H1 (cell line): ENCODE data around the gene CASP4. TPM values are rescaled to one million over a fixed set of nuclear protein-coding genes. Genes with fewer than 3 reads are reported as not detected.

Source experiments
- CTCF ChIA-PET: fragments of 300-600 bp; sonication (Branson Sonifier 250); formaldehyde crosslinking; loops from one replicate; lab custom pipeline; 2021; ENCODE audit not compliant: partially characterized antibody; lab: Charles Lee
- POLR2A ChIA-PET: fragments of 300-600 bp; sonication (Branson Sonifier 250); formaldehyde crosslinking; loops from one replicate; lab custom pipeline; 2021; ENCODE audit warnings: inconsistent platforms; ENCODE audit not compliant: partially characterized antibody; lab: Charles Lee
- DNase-seq, 2 experiments: peaks; one replicate each; pipeline versions ENCODE4 v3.0.0 to v3.0.0-alpha.2; 2010 to 2022; ENCODE audit warnings: low spot score in 2 of 2, low read depth in 1 of 2, mixed read lengths in 1 of 2
- FAIRE-seq: peaks from 2 replicates; lab custom pipeline; 2011; peaks lifted over from hg19 to GRCh38; lab: Jason Lieb, UNC
- H2AFZ ChIP-seq: 2 replicates; pipeline ENCODE4 v1.8.1; 2012; ENCODE audit warnings: low read length, inconsistent platforms
- H2AK5ac ChIP-seq: 2 replicates; pipeline ENCODE4 v1.6.1; 2013; ENCODE audit warnings: low read depth, low read length
- H2BK120ac ChIP-seq: replicated peaks from 2 replicates; pipeline ENCODE3; 2013; ENCODE audit warnings: low read depth, low read length, inconsistent platforms
- H2BK12ac ChIP-seq: 2 replicates; pipeline ENCODE4 v1.6.1; 2013; ENCODE audit warnings: low read depth, low read length
- H2BK15ac ChIP-seq: 2 replicates; pipeline ENCODE4 v1.6.1; 2013; ENCODE audit warnings: low read length
- H2BK20ac ChIP-seq: 2 replicates; pipeline ENCODE4 v1.6.1; 2013; ENCODE audit warnings: low read length
- H2BK5ac ChIP-seq: 2 replicates; pipeline ENCODE4 v1.6.1; 2013; ENCODE audit warnings: low read depth, low read length
- H3K14ac ChIP-seq: 2 replicates; pipeline ENCODE4 v1.6.1; 2013; ENCODE audit warnings: inconsistent platforms; ENCODE audit not compliant: insufficient read length
- H3K18ac ChIP-seq: 2 replicates; pipeline ENCODE4 v1.6.1; 2013; ENCODE audit warnings: low read length; ENCODE audit errors: extremely low read depth
- H3K23ac ChIP-seq: 2 replicates; pipeline ENCODE4 v1.6.1; 2013; ENCODE audit warnings: inconsistent platforms; ENCODE audit not compliant: insufficient read length
- H3K23me2 ChIP-seq: 2 replicates; pipeline ENCODE4 v1.6.1; 2013; ENCODE audit warnings: low read depth, low read length
- H3K27ac ChIP-seq: 2 replicates; pipeline ENCODE4 v1.6.1; 2011; ENCODE audit warnings: low read depth, low read length, inconsistent platforms
- H3K27me3 ChIP-seq, 4 experiments: replicated peaks in 1 of 4; 1 replicate in 1 of 4; 2 replicates in 3 of 4; pipeline versions ENCODE4 v1.6.1 to v1.8.1; 2011 to 2013; ENCODE audit warnings: low read length in 3 of 4, mild to moderate bottlenecking in 3 of 4, inconsistent platforms in 2 of 4, mixed read lengths in 2 of 4, moderate library complexity in 1 of 4; ENCODE audit not compliant: control insufficient read depth in 3 of 4, insufficient read depth in 3 of 4; ENCODE audit errors: extremely low read depth in 1 of 4
- H3K36me3 ChIP-seq, 4 experiments: 2 replicates each; pipeline versions ENCODE4 v1.6.1 to v1.8.1; 2011 to 2013; ENCODE audit warnings: mild to moderate bottlenecking in 4 of 4, low read length in 3 of 4, moderate library complexity in 2 of 4, control low read depth in 1 of 4, inconsistent platforms in 1 of 4; ENCODE audit not compliant: insufficient read depth in 4 of 4, control insufficient read depth in 2 of 4
- H3K4ac ChIP-seq: replicated peaks from 2 replicates; pipeline ENCODE3; 2013; ENCODE audit warnings: low read length, low read depth, mixed read lengths, inconsistent platforms; ENCODE audit not compliant: insufficient read length
- H3K4me1 ChIP-seq, 4 experiments: replicated peaks in 1 of 4; 1 replicate in 1 of 4; 2 replicates in 3 of 4; pipeline versions ENCODE4 v1.6.1 to v1.8.1; 2011 to 2013; ENCODE audit warnings: low read length in 3 of 4, inconsistent platforms in 2 of 4, mixed read lengths in 1 of 4; ENCODE audit not compliant: insufficient read depth in 4 of 4, control insufficient read depth in 3 of 4
- H3K4me2 ChIP-seq, 2 experiments: 2 replicates each; pipeline versions ENCODE4 v1.6.1 to v1.8.1; 2011 to 2013; ENCODE audit warnings: low read depth in 2 of 2, low read length in 2 of 2, control low read depth in 1 of 2, inconsistent platforms in 1 of 2, mild to moderate bottlenecking in 1 of 2; ENCODE audit not compliant: insufficient read depth in 1 of 2
- H3K4me3 ChIP-seq, 4 experiments: fragments of 200-600, 300-600 bp in 1 of 4; sonication (generic), shearing (Covaris generic), sonication (Bioruptor Twin) in 1 of 4; 2 replicates each; pipeline versions ENCODE4 v1.5.1 to v1.8.1; 2011 to 2016; ENCODE audit warnings: low read length in 4 of 4, low read depth in 3 of 4, control low read depth in 2 of 4, inconsistent platforms in 2 of 4, mild to moderate bottlenecking in 2 of 4, mixed read lengths in 1 of 4, moderate library complexity in 1 of 4; ENCODE audit not compliant: insufficient read depth in 2 of 4; ENCODE audit errors: extremely low read depth in 1 of 4
- H3K56ac ChIP-seq: replicated peaks from 2 replicates; pipeline ENCODE3; 2013; ENCODE audit warnings: low read depth, mild to moderate bottlenecking, mixed read lengths, low read length, inconsistent platforms; ENCODE audit not compliant: insufficient read length
- H3K79me1 ChIP-seq: 2 replicates; pipeline ENCODE4 v1.6.1; 2013; ENCODE audit warnings: low read depth, low read length, control low read depth
- H3K79me2 ChIP-seq, 2 experiments: 2 replicates each; pipeline versions ENCODE4 v1.6.1 to v1.8.1; 2012 to 2013; ENCODE audit warnings: low read length in 2 of 2, mild to moderate bottlenecking in 2 of 2, inconsistent platforms in 1 of 2; ENCODE audit not compliant: insufficient read depth in 2 of 2, control insufficient read depth in 1 of 2
- H3K9ac ChIP-seq, 4 experiments: replicated peaks in 1 of 4; 1 replicate in 1 of 4; 2 replicates in 3 of 4; pipeline versions ENCODE4 v1.6.1 to v1.8.1; 2011 to 2013; ENCODE audit warnings: low read depth in 3 of 4, low read length in 3 of 4, control low read depth in 2 of 4, mild to moderate bottlenecking in 2 of 4, moderate library complexity in 2 of 4, inconsistent platforms in 1 of 4; ENCODE audit errors: extremely low read depth in 1 of 4
- H3K9me3 ChIP-seq, 2 experiments: 2 replicates each; pipeline versions ENCODE4 v1.6.1 to v1.8.1; 2012 to 2013; ENCODE audit warnings: mild to moderate bottlenecking in 2 of 2, moderate library complexity in 2 of 2, control low read depth in 1 of 2, inconsistent platforms in 1 of 2, low read depth in 1 of 2, low read length in 1 of 2, mixed read lengths in 1 of 2; ENCODE audit not compliant: insufficient read depth in 2 of 2
- H4K20me1 ChIP-seq, 2 experiments: replicated peaks in 1 of 2; 2 replicates each; pipeline versions ENCODE3 to v1.8.1; 2011 to 2013; ENCODE audit warnings: inconsistent platforms in 2 of 2, low read length in 2 of 2, mild to moderate bottlenecking in 1 of 2; ENCODE audit not compliant: insufficient read depth in 2 of 2, control insufficient read depth in 1 of 2
- H4K5ac ChIP-seq: 2 replicates; pipeline ENCODE4 v1.6.1; 2013; ENCODE audit warnings: low read length, low read depth, mixed read lengths, inconsistent platforms; ENCODE audit not compliant: insufficient read length
- H4K8ac ChIP-seq: 2 replicates; pipeline ENCODE4 v1.8.0; 2013; ENCODE audit warnings: mild to moderate bottlenecking, moderate library complexity, low read length, inconsistent platforms; ENCODE audit not compliant: insufficient read depth; ENCODE audit errors: extremely low read depth
- H4K91ac ChIP-seq: replicated peaks from 2 replicates; pipeline ENCODE3; 2013; ENCODE audit warnings: low read length, mixed read lengths, inconsistent platforms; ENCODE audit not compliant: insufficient read length
- CHD2 ChIP-seq: IDR thresholded peaks from 2 replicates; pipeline ENCODE4 v1.6.1; 2012; ENCODE audit warnings: low read length, improper control_type of control experiment
- WGBS, 2 experiments: shearing (Covaris generic) in 1 of 2; methylation state at CpG; one replicate each; pipeline versions ENCODE4 v1.1.6 to v1.1.7; 2013 to 2015; ENCODE audit warnings: low lambda C conversion rate in 2 of 2, mixed read lengths in 2 of 2, inconsistent platforms in 1 of 2, low coverage in 1 of 2, missing lambda C conversion rate in 1 of 2; ENCODE audit not compliant: insufficient replicate concordance in 2 of 2, insufficient coverage in 1 of 2, insufficient read length in 1 of 2; ENCODE audit errors: extremely low coverage in 1 of 2, missing lambda C conversion rate in 1 of 2; 5-methylcytosine and 5-hydroxymethylcytosine counted together
- polyA plus RNA-seq, 7 experiments: library from polyadenylated mRNA; depleted of rRNA in 3 of 7; stranded (reverse) in 5 of 7; unstranded in 2 of 7; fragments of >200 nt in 5 of 7; fragments of 200-250 nt in 2 of 7; gene quantifications; 1 replicate in 5 of 7; 2 replicates in 1 of 7; 4 replicates in 1 of 7; pipeline versions ENCODE4 v1.2.1 to v1.2.3, GENCODE V29; 2011 to 2013; ENCODE audit warnings: missing spikeins in 2 of 7, mixed read lengths in 2 of 7
- total RNA-seq: library from RNA; stranded (reverse); fragmentation: NEBNext Ultra II Directional; extraction: Animal tissue kit (Norgen Biotek cat#: 25700); gene quantifications from 2 replicates; pipeline ENCODE4 v1.2.1, GENCODE V29; 2021

CASP4 gene
- total and polyA plus RNA-seq, 2 of the 8 experiments (the other 6 are each of a cell fraction or from before 2014, with no cell fraction given): 0.09 TPM; not detected in 1

- no peak overlapping the region for H3K9ac ChIP-seq
- peaks cover 4 to 5% of the 10 kb centered on the region in 2 experiments; a peak in 3 of 4 replicates for H3K9me3 ChIP-seq
- H3K4ac ChIP-seq: no peak overlapping the region
- no peak overlapping the region for H3K4me2 ChIP-seq
- no peak overlapping the region for H2BK12ac ChIP-seq
- H3K56ac ChIP-seq: no peak overlapping the region
- H3K27ac ChIP-seq: no peak overlapping the region
- CTCF ChIA-PET: interaction anchor here (1.1 to 1.5 kb wide), 2 partner anchors 18 to 35 kb away, joined by 3 read pairs; no protein-coding TSS in a partner anchor
- H3K23ac ChIP-seq: no peak overlapping the region
- no peak overlapping the region for H2AFZ ChIP-seq
- no peaks in the 10 kb centered on the region for H4K20me1 ChIP-seq
- TF ChIP-seq CHD2: no peak
- H3K4me3 ChIP-seq: no peak overlapping the region
- FAIRE-seq: no peak
- no peak overlapping the region for H2BK20ac ChIP-seq
- POLR2A ChIA-PET: no interaction called here
- no peak overlapping the region for H3K18ac ChIP-seq
- H4K5ac ChIP-seq: no peak overlapping the region
- no peak overlapping the region for H2BK15ac ChIP-seq
- no peak overlapping the region for H2BK120ac ChIP-seq
- H4K8ac ChIP-seq: no peak overlapping the region
- peaks cover 0 to 7% (median 3%) of the 10 kb centered on the region in 4 experiments; a peak in 4 of 7 replicates for H3K4me1 ChIP-seq
- H3K27me3 ChIP-seq: no peaks in the 10 kb centered on the region
- H3K79me1 ChIP-seq: no peaks in the 10 kb centered on the region
- no peak for DNase-seq
- H3K23me2 ChIP-seq: no peaks in the 10 kb centered on the region; the same call in 1 of the 2 replicates
- peaks cover 0 to 2% (median 0%) of the 10 kb centered on the region in 4 experiments; a peak in 2 of 8 replicates for H3K36me3 ChIP-seq
- no peak overlapping the region for H2BK5ac ChIP-seq
- H4K91ac ChIP-seq: no peak overlapping the region
- WGBS, 2 experiments: 94% methylated on average over 5 of the region's 5 CpGs; no CpG with 5 or more reads in 1 of the 2 experiments
- H3K14ac ChIP-seq: no peak overlapping the region
- no peaks in the 10 kb centered on the region for H3K79me2 ChIP-seq
- no peak overlapping the region for H2AK5ac ChIP-seq
Measured at GRCh38 chr11:104965735-104966134, 2.6 kb downstream of the CASP4 start.
